Motor neuron (in vitro differentiated cells): ENCODE measurements around the gene VSTM2L. TPM values are rescaled to one million over a fixed set of nuclear protein-coding genes. Genes with fewer than 3 reads are reported as not detected.

Experiments
- ATAC-seq, 8 experiments: fragments of 200-7000 bp; cut with Tn5 transposase; replicated peaks in 6 of 8; 2 replicates each; pipeline ENCODE4 v1.8.0; 2021; ENCODE audit warnings: mild to moderate bottlenecking in 8 of 8, moderate library complexity in 8 of 8
- H3K27ac ChIP-seq, 2 donors: fragments of 250-450 bp; sonication (Bioruptor Pico); 2 replicates each; pipeline ENCODE4 v1.9.0; 2021; ENCODE audit warnings: antibody characterized with exemption in 2 of 2, mild to moderate bottlenecking in 2 of 2, moderate library complexity in 1 of 2
- H3K4me1 ChIP-seq, 2 donors: fragments of 250-450 bp; sonication (Bioruptor Pico); replicated peaks in 1 of 2; 2 replicates each; pipeline ENCODE4 v1.6.1; 2021; ENCODE audit warnings: antibody characterized with exemption in 2 of 2, mild to moderate bottlenecking in 2 of 2, moderate library complexity in 1 of 2
- H3K4me3 ChIP-seq, 5 donors: fragments of 250-450 bp; sonication (Bioruptor Pico); 2 replicates each; pipeline ENCODE4 v1.9.0; 2021; ENCODE audit warnings: antibody characterized with exemption in 5 of 5, mild to moderate bottlenecking in 5 of 5, moderate library complexity in 4 of 5
- WGBS, 10 experiments: fragments of 450-650 bp; shearing (Covaris generic); methylation state at CpG; one replicate each; pipeline ENCODE4 v1.0.0; 2022; 5-methylcytosine and 5-hydroxymethylcytosine counted together
- in situ Hi-C, 9 experiments: fragments of 400-800 bp; cut with MboI; loops; one replicate each; pipeline ENCODE4 v1.15.0; 2021; ENCODE audit warnings: low sequenced_read_pairs in 9 of 9, low pct_unique_long_range_greater_than_20kb in 2 of 9; ENCODE audit not compliant: unreplicated experiment in 9 of 9
- total RNA-seq, 8 experiments: library from RNA; unstranded; fragments of 300-600 nt; gene quantifications; 2 replicates each; pipeline versions ENCODE4 v1.2.3 to v1.2.4, GENCODE V29; 2022

Gene VSTM2L
- total RNA-seq, 8 experiments from 2014 or later, result 0.42 to 82.6 (median 36.0) TPM

DNA sequence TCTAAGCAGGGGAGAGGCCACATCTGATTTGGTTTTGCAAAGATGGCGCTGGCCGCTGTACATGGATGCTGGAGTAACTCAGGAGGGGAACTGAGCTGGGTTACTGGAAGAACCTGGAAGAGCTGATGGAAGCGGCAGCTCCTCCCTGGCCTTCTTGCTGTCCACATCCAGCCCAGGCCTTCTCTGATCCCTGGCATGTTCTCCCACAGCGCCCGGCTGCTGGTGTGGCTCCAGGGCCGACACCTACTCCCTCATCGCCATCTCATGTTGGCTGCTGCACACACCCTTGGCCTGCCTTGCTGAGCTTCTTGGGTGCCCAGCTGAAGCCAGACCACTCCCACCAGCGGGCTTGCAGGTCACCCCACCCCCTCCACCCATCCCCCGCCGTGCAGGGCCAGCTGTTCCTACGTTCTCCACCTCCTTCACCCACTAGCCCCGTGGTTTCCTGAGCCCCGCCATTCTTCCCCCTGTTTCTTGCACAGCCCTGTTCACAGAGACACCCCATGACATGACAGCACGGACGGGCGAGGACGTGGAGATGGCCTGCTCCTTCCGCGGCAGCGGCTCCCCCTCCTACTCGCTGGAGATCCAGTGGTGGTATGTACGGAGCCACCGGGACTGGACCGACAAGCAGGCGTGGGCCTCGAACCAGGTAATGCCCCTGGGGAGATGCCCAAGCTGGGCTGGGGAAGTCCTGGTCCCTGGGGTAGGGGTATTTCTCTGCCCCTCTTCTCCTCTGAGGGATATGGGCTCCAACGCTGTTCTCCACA is 28.4 kb downstream of the VSTM2L start:
- Histone ChIP-seq H3K4me1 (peaks cover 21 to 34% of the 10 kb centered on the region in 2 donors), H3K4me3 (no peak overlapping the region), H3K27ac (no peak overlapping the region)
- ATAC-seq, result peak in 3 of 8 experiments; percentile 15 to 51 (median 50)
- in situ Hi-C loops, result no loop called here
- WGBS, 10 experiments, result 90 to 100% (median 100%) methylated on average over 1 to 12 of the region's 27 CpGs; no CpG with 5 or more reads in 4 of the 10 experiments

DNA sequence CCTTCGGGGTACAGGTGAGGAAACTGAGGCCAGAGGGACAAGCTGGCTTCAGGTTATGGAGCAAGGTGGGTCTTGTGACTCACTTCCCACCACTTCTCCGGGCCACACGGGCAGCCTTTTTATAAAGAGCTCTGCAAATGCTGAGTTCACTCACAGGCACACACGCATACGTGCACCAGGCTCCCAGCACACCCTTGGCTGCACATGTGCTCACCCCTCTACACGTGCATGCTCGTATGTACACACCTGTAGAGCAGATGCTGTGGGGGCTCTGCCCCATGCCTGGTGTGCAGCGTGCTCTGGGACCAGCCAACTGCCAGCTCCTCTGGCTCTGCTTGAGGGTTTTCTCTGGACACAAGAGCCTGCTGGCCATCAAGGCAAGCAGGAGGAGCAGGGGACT is 29.1 kb downstream of the VSTM2L start:
- ATAC-seq, result no peak
- Histone ChIP-seq H3K4me1 (peaks cover 21 to 34% of the 10 kb centered on the region in 2 donors), H3K27ac (no peak overlapping the region), H3K4me3 (no peak overlapping the region)
- in situ Hi-C loops, result no loop called here
- 83 to 100% (median 88%) methylated on average over 1 to 5 of the region's 8 CpGs; no CpG with 5 or more reads in 6 of the 10 experiments for WGBS, 10 experiments

DNA sequence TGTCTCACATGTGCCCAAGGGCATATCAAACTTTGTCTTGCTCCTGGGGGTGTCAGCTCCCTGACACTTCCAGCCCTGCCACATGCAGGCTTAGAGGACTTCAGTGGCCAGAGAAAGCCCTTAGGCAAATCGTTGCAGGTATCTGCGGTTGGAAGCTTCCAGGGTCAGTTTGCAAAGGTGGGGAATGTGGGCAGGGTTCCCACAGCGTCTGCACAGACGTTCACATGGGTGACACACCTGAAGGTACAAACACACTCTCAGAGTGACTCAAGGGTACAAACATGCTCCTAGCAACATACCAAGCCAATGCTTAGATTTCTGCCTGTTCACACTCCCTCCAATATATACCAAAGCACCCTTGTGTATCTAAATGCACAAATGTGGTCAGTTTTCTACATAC is 30.0 kb downstream of the VSTM2L start:
- 20 to 58% methylated on average over 1 to 2 of the region's 4 CpGs; no CpG with 5 or more reads in 8 of the 10 experiments for WGBS, 10 experiments
- Histone ChIP-seq H3K4me3 (no peak overlapping the region), H3K27ac (no peak overlapping the region), H3K4me1 (peaks cover 21 to 34% of the 10 kb centered on the region in 2 donors)
- in situ Hi-C loops, result no loop called here
- no peak for ATAC-seq

DNA sequence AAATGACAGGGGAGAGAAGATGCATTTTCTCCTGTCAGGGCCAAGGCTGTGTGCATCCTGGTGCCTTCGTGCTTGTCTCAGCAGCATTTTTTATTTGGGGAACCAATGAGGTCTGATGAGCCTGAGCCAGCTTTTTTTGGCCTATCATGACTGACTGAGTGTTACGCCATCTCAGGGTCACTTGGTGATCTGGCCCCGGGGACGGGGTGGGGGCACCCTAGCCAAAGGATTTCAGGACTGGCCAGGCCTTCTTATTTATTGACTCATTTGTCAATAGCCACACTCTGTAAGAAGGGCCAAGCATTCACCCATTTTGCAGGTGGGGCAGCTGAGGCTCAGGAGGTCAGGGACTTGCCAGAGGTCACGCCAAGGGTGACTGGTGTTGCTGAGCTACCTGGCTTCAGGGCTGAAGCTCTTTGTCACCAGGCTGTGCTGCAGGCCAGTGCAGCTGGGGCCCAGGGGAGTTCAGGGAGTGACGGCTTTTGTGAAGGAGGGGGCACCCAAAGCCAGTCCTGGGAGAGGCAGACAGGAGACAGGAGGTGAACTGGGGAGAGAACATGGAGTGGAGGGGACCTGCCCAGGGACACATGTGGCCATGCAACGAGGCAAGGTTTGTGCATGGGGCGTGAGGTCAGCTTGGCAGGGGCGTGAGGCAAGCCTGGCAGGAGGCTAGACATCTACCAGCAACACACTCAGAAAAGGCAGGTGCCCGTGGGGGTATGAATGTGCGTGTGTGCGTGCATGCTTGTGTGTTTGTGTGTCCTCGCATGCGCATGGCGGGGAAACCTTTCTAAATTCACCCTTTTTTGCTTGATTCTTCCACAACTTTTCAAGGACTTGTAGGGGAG is 31.1 kb downstream of the VSTM2L start:
- WGBS, 10 experiments, result 60 to 100% (median 75%) methylated on average over 1 to 5 of the region's 15 CpGs
- Histone ChIP-seq H3K4me1 (peaks cover 19 to 29% of the 10 kb centered on the region in 2 donors), H3K27ac (no peak overlapping the region), H3K4me3 (no peak overlapping the region)
- in situ Hi-C loops, result no loop called here
- no peak for ATAC-seq

DNA sequence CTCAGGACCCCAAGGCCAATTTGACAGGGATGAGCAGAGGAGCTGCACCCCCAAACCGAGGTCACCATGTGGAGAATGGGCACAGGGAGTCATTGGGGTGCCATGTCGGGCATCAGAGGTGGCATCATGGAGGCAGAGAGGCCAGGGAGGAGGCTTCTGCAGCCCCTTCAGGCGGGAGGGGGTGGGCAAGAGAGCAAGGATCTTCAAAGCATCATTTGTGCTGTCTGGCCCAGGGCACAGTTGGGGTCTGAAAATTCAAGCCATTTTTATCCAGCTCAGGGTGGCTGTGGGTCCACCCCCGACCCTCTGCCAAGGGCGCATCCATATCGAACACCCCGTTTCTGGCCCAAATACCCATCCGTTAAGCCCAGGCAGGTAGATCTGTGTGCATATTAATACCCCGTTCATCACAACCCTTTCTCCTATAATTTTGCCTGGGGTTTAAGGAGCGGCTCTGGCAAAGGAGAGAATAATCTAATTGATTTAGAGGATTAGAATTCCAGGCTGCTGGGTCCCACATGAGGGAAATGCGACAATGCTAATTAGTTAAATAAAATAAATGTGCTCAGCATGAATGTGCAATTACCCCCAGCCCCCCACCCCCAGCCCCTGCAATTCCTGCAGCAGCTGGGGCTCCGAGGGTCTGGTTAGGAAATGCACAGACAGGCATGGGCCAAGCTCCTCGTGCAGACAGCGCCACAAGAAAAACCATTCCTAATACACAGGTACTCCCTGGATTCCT is 31.9 kb downstream of the VSTM2L start:
- ATAC-seq, result peak in 3 of 8 experiments; percentile 34 to 50 (median 42)
- WGBS, 10 experiments, result 0 to 59% (median 38%) methylated on average over 1 to 3 of the region's 14 CpGs; no CpG with 5 or more reads in 7 of the 10 experiments
- in situ Hi-C loops, result no loop called here
- Histone ChIP-seq H3K4me1 (peaks cover 11 to 21% of the 10 kb centered on the region in 2 donors), H3K4me3 (no peak overlapping the region), H3K27ac (peak overlapping the region in 1 of 2 donors; percentile 19)

DNA sequence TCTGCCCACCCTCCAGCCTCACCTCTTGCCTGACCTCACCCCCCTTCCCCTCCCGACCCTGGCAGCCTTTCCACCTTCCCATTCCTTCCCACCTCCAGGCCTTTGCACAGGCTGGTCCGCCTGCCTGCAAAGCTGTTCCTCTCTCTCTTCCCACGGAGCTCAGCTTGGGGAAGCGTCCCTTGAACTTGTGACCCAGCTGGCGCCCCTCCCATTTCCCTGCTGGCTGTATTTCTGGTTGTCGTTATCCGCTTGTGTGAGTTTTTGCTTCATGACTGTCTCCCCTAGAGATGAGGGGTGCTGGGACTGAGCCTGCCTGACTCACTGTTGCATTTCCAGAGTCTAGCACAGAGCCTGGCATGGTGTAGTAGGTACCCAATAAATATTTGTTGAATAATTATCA is 32.5 kb downstream of the VSTM2L start:
- 30 to 67% (median 40%) methylated on average over 1 to 2 of the region's 7 CpGs; no CpG with 5 or more reads in 7 of the 10 experiments for WGBS, 10 experiments
- peak overlapping the region in 1 of 2 donors; percentile 19 for H3K27ac ChIP-seq
- in situ Hi-C loops, result no loop called here
- no peak overlapping the region for H3K4me3 ChIP-seq
- ATAC-seq, result peak in 2 of 8 experiments; percentile 48 to 56
- peaks cover 6 to 16% of the 10 kb centered on the region in 2 donors for H3K4me1 ChIP-seq

DNA sequence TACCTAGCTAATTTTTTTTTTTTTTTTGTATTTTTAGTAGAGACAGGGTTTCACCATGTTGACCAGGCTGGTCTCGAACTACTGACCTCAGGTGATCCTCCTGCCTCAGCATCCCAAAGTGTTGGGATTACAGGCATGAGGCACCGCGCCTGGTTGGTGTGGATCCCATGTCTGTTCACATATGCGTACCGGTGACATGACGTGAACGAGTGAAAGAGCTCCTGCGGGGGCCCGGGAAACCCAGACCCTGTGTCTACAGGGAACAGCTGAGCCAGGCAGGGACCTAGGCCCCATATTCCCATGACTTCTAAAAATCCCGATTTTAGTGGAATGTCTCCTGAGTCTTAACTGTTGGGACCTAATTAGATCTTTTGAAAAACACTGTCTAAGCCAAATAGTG is 33.1 kb downstream of the VSTM2L start:
- no peak overlapping the region for H3K4me3 ChIP-seq
- ATAC-seq, result no peak
- in situ Hi-C loops, result no loop called here
- peak overlapping the region in 1 of 2 donors; percentile 19 for H3K27ac ChIP-seq
- WGBS, 10 experiments, result 58 to 100% (median 98%) methylated on average over 1 to 8 of the region's 10 CpGs; no CpG with 5 or more reads in 2 of the 10 experiments
- H3K4me1 ChIP-seq, result peaks cover 6 to 11% of the 10 kb centered on the region in 2 donors

DNA sequence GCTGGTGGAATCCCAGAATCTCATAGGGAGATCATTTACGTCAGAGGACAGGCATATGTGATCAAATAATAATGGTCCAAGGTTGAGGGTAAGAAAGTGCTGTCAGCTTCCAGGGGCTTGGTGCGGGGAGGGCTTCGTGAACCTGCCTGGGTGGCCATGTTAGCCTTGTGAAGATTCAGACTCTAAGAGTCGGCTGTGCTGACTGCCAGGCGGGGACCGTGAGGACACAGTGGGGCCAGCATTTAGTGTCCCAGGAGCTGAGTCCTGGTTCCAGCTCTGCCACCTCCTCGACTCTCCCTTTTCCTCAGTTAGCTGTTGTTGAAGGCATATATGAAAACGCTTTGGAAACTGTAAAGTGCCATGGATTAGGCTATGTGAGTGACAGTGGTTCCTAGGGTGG is 33.5 kb downstream of the VSTM2L start:
- H3K27ac ChIP-seq, result no peak overlapping the region
- peaks cover 6 to 8% of the 10 kb centered on the region in 2 donors for H3K4me1 ChIP-seq
- H3K4me3 ChIP-seq, result no peak overlapping the region
- 67 to 100% (median 86%) methylated on average over 1 to 5 of the region's 8 CpGs; no CpG with 5 or more reads in 4 of the 10 experiments for WGBS, 10 experiments
- in situ Hi-C loops, result no loop called here
- ATAC-seq, result no peak

DNA sequence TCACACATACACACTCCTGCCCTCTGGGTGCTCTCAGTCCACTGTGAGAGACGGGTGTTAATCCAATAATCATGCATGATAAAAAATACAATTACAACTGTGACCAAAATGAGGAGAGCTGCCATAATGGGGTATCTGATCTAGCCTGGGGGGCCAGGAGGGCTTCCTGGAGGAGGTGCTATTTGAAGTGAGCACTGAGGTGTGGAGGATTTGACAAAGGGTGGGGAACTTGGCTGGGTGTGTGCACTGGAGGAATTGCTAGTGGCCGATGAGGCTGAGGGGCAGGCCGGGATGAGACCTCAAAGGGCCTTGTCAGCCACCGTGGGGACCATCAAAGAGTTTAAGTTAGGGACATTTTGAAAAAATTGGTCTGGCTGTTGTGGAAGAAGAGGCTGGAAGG is 34.8 kb downstream of the VSTM2L start:
- 51 to 93% (median 86%) methylated on average over 1 to 4 of the region's 4 CpGs; no CpG with 5 or more reads in 6 of the 10 experiments for WGBS, 10 experiments
- in situ Hi-C loops, result no loop called here

DNA sequence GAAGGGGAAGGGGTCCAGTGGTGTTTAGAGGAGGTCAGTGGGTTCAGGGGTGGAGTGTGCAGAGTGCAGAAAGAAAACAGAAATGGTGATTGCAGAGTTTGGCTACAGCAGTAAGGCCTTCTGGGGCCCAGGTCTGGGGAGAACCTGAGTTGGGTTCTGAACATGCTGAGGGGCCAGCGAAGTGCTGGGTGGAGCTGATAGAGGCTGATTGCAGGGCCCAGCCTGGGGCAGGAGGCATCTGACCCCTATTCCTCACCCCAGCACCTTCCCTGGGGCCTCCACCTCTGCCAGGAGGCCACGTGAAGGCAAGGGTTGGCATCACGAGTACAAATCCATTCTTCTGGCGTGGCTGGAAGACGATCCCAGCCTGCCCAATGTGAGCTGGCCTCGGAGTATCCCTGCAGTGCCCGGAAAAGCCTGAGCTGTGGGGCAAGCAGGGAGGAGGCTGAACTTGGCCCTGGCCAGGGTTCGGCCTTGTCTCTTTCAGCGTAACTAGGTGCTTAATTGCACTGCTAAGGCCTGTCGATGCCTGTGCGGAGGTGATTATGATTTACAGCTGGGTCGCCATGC is 35.3 kb downstream of the VSTM2L start:
- 84 to 100% (median 90%) methylated on average over 2 to 9 of the region's 12 CpGs; no CpG with 5 or more reads in 5 of the 10 experiments for WGBS, 10 experiments
- no peak for ATAC-seq
- in situ Hi-C loops, result no loop called here
- H3K27ac ChIP-seq, result no peak overlapping the region
- peaks cover 6 to 8% of the 10 kb centered on the region in 2 donors for H3K4me1 ChIP-seq
- no peak overlapping the region for H3K4me3 ChIP-seq

More for the DNA sequence above, 34.8 kb downstream of the VSTM2L start:
- Histone ChIP-seq H3K4me3 (no peak overlapping the region), H3K4me1 (peaks cover 6 to 8% of the 10 kb centered on the region in 2 donors), H3K27ac (no peak overlapping the region)
- no peak for ATAC-seq

DNA sequence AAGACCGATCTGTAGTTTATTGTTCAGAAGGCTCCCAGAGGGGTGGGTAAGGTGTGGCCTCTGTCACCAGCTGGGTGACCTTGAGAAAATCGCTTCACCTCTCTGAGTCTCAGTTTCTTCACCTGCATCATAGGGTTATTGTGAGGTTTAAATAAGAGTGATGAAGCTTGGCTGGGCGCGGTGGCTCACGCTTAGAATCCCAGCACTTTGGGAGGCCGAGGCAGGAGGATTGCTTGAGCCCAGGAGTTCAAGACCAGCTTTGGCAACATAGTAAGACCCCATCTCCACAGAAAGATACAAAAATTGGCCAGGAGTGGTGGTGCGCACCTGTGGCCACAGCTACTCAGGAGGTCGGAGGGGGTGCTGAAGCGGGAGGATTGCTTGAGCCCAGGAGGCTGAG is 36.0 kb downstream of the VSTM2L start:
- Histone ChIP-seq H3K4me3 (no peak overlapping the region), H3K4me1 (peaks cover 6 to 8% of the 10 kb centered on the region in 2 donors), H3K27ac (no peak overlapping the region)
- WGBS, 10 experiments, result 40 to 100% (median 94%) methylated on average over 1 to 8 of the region's 9 CpGs; no CpG with 5 or more reads in 1 of the 10 experiments
- ATAC-seq, result no peak
- in situ Hi-C loops, result no loop called here
